T1000 (cell line): ENCODE results near the gene UBFD1.
"Not testable (repeated sequence)": the region's sequence is repeated elsewhere in the genome, so short reads cannot be mapped to it uniquely, and the experiment has no call there.

Source experiments
- DNase-seq: peaks from one replicate; lab custom pipeline; 2025; ENCODE audit warnings: mixed read lengths; lab: John Stamatoyannopoulos, UW

UBFD1 gene

DNA sequence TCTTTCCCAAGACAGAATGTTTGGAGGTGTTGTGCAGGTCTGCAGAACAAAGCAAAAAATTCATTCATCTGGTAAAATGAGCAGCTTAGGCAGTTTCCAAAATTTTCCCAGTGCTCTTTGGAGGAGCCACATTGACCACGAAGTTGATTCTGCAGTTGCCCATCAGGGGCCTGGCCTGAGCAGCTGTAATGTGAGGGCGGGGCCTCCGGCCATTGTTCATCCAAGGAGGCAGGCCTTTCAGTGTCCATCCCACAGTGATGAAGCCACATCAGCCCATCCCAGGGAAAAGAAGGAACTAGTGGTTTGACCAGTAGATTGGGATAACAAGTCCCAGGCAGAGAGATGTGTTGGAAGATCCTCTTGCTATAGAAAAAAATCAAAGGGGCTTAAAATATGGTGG lies 10.1 kb downstream of the UBFD1 start:
- no peak for DNase-seq

DNA sequence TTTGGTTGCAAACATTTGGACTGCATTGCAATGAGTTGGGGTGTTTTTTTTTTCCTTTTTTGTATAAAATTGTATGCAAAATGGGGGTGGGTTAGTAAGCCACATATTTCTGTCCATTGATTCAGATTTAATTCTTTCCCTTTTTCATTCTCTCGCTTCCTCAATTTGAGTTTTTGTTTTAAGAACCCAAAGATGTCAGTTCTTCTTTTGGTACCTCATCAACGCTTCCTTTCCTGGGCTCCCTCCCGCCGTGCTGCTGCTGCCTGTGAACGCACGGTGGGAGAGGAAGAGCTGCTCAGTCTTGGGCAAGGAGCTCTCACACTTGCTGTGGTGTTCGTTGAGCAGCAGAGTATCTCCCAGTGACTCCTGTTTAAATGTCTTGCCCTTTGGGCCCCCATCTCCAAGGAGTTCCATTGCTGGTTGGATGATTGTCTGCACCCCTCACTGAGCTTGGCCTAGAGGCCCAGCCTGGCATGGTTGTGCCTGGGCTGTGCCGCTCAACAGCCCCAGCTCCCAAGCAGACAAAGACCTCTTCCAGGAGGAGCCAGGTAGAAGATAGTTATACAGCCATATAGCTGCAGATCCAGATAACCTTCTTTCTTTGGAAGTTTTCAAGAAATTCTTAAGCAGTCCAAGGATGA lies 13.6 kb downstream of the UBFD1 start:
- DNase-seq = no peak

DNA sequence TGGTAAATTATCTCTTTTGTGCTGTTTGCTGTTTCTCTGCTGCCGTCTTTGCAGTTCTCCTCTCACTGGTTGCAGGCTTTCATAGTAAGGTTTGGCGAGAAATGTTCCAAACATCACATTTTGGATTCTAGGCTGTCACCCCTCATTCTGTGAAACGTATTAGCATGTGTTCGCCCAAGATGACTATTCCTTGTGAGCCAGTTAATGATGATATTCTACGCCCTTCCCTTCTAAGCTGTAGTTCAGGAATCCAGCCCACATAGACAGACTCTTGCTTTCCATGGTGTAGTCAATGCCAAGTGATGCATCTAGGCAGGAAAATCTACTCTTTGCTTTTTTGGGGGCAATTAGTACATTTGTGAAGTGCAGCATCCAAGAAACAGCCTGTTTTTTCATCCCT lies 14.4 kb downstream of the UBFD1 start:
- DNase-seq = no peak

DNA sequence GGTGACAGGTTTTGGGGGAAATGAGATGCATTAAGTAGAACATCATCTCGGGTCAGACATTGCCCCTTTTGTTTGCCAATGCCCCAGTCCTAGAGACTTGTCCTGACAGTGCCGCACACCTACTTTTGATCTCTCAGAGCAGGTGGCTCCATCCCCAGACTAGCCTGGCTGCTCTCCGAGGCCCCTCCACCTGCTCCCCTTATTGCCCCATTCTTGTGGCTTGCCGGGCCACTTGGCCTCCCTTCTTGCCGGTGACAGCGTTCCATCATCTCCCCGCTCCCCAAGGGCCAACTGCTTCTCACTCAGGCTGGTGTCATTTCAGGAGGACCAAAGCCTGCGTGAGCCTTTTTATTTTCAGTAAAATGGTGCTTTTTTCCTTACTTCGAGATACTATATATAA lies 14.9 kb downstream of the UBFD1 start:
- DNase-seq = no peak

DNA sequence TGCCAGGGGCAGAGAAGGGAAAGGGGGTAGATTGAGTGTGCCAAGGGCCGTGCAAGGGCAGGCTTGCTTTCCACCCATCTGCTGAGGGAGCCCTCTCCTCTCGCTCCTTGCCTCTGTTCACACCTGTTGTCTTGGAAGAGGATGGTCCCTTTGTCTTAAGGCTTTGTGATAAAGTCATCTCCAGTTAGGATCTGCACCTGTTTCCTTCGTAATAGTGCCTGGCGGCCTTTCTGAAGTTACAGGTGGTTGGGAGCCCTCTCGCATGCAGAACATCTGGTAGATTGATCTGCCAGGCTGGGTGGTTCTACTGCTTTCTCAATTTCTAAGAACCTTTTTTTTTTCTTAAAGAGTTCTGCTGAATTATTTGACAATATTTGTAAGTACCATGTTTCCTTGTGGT lies 16.3 kb downstream of the UBFD1 start:
- DNase-seq = no peak

DNA sequence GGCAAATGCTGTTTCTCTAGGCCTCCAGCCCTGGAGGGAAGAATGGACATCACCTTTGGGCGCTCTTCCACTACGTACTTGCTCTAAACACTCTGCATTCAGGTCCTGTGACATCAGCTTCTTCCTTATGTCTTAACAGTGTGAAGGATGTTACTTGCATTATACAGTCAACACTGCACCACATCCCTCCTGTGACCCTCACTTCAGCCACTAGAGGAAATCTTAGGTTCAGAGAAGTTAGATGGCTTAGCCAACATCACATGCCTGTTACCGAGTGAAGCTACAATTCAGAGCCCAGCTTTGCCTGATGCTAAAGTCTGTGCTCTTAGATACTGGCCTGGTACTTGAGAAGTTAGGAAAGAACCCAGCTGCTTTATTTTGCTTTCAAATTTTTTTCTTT lies 18.3 kb downstream of the UBFD1 start:
- DNase-seq = no peak

DNA sequence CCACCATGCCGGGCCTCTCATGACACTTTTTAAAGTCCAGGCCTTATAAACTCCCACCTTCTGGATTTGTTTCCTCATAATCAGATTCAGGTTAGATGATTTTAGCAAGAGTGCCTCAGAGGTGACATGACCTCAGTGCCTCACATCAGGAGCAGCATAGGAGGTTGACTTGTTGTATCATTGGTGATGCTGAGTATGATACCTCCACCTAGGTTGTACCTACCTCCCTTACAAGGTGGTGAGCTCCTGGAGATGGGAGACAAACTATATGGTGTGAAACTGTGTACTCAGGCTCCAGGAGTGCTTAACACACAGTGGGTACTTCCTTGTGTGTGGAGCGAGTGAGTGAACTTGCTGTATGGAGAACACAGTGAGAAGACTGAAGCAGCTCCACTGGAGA lies 20.0 kb downstream of the UBFD1 start:
- no peak for DNase-seq

DNA sequence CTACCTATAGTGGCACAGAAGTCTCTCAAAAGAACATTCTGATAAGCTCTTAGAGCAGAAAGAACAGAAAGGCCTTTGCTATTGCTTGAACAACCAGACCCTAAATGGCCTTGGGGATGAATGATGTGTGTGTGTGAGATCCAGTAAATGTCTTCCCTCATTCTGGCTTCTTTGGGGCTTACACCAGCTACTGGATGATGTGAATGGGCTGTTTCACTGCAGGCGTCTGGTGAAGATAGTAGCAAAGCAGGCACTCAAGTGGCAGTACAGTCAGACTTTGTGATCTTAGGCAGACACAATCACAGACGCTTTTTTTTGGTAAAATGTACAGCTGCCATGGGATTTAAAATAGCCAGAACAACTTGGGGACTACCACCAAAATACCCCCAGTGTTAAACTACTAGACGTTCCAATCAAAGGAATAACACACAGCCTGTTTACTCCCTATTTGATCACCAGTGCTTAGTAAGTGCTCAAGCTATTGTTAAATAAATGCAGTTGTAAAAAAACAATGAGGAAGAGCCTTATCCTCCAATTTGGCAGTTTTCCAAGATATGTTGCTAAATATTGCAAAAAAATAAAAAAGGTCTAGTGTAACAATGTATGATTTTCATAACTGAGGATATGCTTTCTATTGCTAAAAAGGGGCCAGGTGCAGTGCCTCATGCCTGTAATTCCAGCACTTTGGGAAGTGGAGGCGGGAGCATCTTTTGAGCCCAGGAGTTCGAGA lies 20.7 kb downstream of the UBFD1 start:
- DNase-seq = no peak

DNA sequence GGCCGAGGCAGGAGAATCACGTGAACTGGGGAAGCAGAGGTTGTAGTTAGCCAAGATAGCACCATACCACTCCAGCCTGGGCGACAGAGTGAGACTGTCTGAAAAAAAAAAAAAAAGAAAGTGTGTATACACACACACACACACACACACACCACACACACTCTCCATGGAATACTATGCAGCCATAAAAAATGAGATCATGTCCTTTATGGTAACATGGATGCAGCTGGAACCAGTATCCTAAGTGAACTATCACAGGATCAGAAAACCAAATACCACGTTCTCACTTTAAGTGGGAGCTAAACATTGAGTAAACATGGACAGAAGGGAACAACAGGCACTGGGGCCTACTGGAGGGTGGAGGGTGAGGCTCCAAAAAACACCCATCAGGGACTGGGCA lies 21.8 kb downstream of the UBFD1 start:
- no peak for DNase-seq

DNA sequence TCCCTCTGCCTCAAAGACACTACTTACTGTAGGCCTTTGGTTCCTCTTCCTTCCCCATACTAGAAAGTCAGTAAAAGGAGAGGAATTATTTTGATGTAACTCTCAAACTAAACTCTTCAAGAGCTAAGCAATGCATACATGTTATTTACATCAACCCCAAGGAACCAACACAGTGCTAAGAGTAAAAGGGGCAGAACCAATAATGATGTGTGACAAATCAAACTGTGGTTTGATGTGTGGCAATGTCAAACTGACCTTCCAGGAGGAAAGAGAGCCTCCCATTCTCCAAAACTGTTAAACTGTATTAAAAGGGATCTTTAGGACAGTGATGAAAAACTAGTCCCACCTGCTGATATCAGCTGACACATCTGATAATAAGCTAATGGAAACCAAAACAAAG lies 22.9 kb downstream of the UBFD1 start:
- no peak for DNase-seq

DNA sequence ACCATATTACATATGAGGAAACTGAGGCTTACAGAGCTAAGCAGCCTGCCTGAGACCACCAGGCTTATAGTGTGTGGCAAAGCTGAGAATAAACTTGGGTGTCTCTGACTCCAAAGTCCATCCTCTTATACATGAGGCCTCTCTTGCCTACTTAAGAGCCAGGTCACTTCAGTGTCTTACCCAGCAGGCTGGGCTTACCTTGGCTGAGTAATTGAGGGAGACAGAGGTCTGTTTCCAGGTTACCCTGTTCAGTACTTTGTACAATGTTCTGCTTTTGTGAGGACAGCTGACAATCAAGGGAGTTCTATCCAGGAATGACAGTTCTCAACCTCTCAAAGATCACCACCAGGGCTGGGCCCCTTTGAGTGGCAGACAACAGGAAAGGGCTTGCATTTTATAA lies 24.2 kb downstream of the UBFD1 start:
- DNase-seq = no peak

DNA sequence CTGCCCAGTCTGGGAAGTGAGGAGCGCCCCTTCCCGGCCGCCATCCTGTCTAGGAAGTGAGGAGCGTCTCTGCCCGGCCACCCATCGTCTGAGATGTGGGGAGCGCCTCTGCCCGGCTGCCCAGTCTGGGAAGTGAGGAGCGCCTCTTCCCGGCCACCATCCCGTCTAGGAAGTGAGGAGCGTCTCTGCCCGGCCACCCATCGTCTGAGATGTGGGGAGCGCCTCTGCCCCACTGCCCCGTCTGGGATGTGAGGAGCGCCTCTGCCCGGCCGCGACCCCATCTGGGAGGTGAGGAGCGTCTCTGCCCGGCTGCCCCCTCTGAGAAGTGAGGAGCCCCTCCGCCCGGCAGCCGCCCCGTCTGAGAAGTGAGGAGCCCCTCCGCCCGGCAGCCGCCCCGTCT lies 25.7 kb downstream of the UBFD1 start:
- DNase-seq = not testable (repeated sequence)

DNA sequence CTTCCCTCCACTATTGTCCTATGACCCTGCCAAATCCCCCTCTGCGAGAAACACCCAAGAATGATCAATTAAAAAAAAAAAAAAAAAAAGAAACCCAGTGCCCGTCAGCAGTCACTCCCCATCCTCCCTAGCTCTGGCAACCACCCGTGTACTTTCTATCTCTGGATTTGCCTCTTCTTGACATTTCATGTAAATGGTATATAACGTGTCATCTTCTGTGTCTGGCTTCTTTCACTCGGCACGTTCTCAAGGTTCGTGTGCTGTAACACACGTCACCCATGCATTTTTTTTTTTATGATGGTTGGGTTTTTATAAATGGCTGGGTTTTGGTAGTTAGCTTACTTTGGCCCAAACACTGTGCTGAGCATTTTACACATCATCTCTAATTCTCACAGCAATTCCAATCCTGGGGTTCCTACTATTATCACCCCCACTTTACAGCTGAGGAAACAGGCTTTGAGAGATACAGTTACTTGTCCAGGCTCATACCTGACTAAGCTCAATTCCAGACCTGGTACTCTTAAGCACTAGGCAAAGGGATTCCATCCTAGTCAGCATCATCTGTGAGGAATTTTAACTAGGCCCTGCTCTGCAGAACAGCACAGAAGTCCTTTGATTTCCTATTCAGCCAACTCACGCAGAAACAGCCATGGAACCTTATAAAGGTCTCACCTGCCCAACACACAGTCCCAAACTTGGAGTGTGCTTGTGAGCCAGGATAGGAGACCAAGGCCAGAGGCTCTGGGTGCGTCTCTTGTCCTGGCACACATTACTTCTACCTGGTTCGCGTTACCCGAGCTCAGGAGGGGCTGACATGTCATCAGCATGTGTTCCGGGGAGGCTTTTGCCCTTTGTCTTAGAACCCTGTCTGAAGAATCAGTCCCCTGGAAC lies 26.9 kb downstream of the UBFD1 start:
- no peak for DNase-seq

DNA sequence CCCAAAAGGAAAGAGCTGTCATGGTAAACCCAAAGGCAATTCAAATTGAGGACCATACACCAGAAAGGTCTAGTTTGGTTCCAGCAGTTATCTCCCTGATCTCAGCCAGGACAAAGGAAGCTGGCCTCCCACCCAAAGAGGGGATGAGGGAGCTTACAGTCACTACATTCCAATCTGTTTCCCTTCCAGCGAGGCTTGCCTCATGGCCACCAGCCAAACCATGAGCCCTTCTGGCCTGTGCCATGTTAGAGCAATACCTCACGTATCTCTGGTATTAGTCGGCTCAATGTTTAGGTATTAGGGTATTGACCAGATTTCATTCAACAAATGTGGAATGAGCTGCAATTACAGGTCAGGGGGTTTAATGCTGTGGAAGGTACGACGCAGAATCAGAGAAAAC lies 30.2 kb downstream of the UBFD1 start:
- no peak for DNase-seq

DNA sequence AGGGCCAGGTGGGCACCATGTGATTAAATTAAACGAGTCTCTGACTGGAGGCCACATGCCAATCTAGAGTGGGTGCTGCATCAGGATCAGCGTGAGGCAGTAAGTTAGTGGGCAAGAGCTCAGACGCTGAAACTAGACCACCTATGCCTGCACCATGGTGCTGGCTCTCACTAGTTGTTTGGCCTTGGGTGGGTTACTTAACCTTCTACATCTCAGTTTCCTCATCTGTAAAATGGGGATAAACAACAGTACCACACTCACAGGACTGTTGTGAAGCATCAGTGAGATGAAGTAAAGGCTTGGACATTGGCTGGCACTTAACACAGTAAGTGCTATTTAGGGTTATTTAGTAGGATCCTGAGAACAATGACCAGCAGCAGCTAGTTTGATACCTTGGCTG lies 32.7 kb downstream of the UBFD1 start:
- no peak for DNase-seq

DNA sequence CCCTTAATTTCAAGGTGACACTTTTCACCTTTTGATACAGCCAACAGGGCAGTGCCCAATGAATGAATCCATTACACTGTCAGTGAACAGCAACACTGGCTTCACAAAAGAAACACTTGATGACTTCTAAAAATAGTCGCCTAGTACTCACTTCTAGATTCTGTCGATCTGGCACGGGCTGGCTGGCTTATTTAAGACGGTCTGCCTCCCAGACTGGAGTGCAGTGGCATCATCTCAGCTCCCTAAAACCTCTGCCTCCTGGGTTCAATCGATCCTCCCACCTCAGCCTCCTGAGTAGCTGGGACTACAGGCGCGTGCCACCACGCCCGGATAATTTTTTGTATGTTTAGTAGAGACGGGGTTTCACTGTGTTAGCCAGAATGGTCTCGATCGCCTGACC lies 36.7 kb downstream of the UBFD1 start:
- no peak for DNase-seq

DNA sequence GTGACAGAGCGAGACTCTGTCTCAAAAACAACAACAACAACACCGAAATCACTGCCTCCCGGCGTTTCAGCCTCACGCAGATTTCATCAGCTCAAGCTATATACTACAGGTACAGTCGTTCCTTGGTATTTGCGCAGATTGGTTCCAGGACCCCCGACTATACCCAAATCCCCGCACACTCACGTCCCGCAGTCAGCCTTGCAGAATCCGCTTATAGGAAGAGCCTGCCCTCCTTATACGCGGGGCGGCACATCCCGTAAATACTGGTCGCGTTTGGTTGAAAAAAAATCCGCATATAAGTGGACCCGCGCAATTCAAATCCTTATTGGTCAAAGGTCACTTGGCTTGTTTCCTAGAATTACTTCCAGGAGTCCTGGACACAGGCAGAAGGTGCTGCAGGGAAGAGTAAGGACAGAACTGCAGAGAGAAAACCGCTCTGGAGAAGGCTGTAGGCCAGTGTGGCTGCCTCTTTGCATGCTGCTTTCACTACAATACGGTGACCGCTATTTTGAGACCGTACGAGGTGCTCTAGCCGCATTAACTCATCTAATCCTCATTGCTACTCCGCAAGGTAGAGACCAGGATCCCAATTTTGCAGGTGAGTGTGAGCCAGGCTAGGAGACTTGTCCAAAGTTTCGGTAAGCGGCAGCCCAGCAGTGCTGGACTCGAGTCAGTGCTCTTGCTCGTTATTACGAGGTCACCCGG lies 37.9 kb downstream of the UBFD1 start:
- DNase-seq = no peak

DNA sequence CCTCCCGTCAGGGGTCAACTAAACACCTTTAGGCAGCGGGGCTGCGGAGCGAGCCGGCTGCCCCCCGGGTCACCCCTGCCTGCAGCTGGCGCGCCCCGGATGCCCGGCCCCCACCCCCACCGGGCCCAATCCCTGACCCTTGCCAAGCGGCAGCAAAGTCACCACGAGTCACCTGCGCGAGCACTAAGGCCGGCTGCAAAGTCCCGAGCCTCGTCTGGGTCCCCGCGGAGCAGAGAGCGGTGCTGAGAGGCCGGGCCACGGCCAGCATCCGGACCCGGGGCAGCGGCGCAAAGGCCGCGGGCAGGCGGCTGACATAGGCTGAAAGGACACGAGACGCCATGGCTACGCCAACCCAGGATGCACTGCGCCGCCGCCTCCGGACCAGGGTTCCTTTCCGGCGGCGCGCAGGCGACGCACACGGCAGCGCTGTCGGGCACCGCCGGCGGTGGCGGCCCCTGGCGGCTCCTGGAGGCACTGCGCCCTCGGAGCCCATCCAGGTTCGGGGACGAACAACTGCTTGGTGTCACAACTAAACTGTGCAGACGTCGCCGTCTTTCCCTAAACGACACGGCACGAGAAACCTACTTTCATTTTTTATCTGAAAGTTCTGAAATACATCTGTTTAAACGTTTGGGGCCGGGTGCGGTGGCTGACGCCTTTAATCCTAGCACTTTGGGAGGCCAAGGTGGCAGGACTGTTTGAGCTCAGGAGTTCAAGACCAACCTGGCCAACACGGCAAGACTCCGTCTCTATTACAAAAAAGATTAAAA lies 38.6 kb downstream of the UBFD1 start, which contains the start of gene NDUFAB1:
NDUFAB1 (minus strand) TSS at position 366 of the 770 bp plus-strand sequence; CDS start at position 340, 26 bp downstream.
- peak; percentile 85 for DNase-seq

DNA sequence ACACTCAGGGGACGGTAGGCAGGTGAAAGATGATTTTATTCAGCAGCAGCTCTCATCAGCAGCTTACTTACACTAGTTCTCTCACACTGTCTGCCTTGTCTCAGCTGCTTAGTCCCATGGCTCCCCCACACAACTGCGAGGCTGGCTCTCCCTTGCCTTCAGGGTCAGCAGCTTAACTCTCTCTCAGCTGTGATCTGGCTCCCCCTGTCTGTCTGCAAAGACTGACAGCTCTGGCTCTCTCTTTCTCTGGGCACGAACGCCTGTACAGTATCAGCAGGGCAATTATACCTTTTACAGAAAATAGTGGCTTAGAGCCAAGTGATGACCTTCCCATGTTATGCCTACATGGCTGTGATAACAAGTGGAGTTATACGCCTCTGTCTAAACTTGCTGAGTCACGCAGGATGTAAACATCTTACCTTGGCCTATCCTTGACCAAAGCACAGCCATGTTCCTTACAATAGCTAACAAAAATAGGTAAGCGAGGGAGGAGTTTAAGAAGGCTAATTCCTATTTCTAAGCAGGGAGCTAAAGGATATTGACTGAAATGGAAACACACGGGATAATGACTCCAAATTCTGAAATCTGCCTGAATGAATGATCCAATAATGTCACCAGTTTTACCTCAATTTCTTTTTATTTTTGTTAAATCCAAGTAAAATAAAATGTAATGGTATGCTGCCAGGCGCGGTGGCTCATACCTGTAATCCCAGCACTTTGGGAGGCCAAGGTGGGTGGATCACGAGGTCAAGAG lies 39.7 kb downstream of the UBFD1 start:
- DNase-seq = no peak

DNA sequence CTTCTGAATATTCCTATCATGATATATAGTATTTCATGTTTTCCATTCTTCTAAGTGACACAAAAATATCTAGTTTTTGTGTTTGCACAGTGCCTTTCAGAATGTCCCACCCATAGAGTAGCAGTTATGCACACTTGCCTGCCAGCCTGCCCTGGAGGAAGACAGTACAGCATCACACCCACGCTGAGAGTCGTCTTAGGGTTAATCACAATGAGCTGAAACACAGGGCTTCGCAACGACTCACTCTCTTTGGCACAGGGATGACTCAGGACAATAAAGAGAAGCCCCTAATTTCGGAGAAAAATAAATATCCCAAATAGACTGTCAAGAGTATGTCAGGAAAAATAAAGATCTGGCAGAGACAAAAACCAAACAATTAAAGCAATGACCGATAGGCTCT lies 50.2 kb downstream of the UBFD1 start:
- no peak for DNase-seq

DNA sequence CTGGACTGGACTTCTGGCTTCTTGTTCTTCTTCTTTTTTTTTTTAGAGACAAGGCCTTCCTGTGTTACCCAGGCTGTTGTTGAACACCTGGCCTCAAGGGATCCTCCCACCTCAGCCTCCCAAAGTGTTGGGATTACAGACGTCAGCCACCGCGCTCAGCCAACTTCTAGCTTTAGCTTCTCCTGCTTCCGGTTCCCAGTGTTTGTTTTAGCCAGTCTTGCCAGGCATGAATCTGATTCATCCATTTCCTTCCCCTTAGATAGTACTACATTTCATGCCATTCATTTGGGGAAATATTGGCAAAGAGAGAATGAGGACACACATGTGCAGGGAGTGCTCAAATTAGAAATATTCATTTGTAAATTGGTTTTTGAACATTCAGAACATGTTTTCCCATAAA lies 50.7 kb downstream of the UBFD1 start:
- peak; percentile 16 for DNase-seq
